ENCODE results near the gene DPP6.
A peak's percentile ranks its signal among the peaks of the same experiment; 100 is the strongest.
"Not testable (repeated sequence)": the region's sequence is repeated elsewhere in the genome, so short reads cannot be mapped to it uniquely, and the experiment has no call there.

The DPP6 gene

DNA sequence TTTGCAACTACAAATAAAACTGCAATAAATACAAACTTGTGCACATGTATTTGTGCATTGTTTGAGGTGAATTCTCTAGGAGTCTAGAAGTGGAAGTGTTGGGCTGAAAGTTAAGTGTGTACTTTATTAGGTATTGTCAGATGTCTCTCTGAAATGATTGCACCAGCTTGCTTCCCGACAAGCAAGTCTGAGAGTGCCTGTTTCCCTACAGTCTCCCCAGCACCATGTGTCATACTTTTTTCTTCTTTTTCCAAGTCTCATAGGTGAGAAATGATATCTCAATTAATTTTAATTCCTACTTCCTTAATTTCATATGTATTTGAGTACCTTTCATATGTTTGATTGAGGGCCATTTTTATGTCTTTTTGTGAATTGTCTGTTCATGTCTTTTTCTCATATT lies 614.6 kb downstream of the DPP6 start:
- no peak for DNase-seq (ENCODE audit: low spot score)

DNA sequence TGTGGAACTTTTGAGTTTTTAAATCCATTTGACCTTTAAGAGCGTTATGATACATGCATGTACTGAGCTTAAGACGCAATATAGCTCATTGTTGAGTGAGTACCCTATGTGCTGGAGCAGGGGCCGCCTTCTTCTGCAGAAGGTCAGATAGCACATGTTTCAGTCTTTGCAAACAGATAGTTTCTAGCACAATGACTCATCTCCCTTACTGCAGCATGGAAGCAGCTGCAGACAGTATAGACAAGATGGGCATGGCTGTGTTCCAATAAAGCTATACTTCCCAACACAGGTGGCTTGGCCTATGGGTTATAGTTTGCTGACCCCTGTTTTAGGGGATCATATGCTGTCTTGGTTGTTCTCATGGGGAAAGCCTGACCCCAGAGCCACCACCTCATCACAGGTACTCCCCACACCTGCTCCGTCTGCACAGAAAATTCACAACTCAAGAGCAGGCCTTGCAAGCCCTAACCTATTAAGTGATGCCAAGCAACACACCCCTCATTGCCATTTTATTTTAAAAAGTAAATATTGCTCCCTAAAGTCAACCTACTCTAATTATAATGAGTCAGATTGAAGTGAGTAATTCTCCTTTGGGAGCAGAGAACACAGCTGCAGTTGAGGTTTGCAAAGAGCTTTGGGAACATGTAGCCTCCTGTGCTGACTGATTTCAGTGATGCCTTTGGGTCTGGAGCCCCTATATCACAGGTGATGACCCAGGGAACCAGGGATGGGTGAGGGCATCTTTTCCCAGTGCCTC lies 620.6 kb downstream of the DPP6 start:
- no peak for DNase-seq (ENCODE audit: low spot score)

DNA sequence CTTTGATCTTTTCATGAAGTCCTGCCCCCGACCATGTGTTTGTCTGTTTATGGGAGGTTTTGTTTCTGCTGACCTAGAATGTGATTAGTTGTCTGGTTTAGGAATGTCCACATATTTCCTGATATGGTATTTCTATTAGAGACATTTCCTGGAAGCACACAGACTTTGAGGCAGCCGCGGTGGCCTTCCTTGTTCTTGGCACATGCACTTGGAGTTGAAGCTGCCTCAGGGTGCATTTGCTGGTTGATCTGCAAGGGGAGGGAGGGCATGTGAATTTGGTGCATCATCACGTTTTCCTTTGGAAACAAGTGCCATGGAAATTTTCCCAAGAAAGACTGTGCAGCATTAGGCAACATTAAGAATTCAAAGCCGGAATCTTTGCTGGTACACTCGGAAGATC lies 622.0 kb downstream of the DPP6 start:
- DNase-seq (ENCODE audit: low spot score), result no peak

DNA sequence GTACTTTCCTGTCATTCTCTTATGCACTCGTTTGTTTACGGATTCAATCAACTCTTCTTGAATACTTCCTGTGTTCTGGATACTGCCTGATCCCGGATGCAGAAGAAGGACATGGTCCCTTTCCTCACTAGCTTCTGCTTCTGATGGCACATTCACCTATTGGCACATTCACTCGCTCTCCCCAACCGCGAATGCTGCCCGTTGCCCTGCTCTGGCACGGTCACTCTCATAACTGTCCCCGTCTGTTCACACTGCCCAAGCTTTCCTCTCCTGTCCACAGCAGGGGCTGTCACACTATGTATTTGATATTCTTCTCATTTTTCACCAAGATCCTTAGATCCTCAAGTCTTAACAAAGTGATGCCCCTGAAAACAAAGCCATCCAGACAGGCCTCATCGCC lies 623.4 kb downstream of the DPP6 start:
- DNase-seq (ENCODE audit: low spot score), result no peak

DNA sequence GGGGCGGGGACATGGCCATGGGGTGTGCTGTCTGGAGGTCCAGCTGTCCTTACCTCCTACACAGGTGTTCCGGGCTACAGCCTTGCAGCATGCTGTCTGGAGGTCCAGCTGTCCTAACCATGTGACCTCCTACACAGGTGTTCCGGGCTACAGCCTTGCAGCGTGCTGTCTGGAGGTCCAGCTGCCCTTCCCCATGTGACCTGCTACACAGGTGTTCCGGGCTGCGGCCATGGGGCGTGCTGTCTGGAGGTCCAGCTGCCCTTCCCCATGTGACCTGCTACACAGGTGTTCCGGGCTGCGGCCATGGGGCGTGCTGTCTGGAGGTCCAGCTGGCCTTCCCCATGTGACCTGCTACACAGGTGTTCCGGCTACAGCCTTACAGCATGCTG lies 623.8 kb downstream of the DPP6 start:
- not testable (repeated sequence) for DNase-seq (ENCODE audit: low spot score)

DNA sequence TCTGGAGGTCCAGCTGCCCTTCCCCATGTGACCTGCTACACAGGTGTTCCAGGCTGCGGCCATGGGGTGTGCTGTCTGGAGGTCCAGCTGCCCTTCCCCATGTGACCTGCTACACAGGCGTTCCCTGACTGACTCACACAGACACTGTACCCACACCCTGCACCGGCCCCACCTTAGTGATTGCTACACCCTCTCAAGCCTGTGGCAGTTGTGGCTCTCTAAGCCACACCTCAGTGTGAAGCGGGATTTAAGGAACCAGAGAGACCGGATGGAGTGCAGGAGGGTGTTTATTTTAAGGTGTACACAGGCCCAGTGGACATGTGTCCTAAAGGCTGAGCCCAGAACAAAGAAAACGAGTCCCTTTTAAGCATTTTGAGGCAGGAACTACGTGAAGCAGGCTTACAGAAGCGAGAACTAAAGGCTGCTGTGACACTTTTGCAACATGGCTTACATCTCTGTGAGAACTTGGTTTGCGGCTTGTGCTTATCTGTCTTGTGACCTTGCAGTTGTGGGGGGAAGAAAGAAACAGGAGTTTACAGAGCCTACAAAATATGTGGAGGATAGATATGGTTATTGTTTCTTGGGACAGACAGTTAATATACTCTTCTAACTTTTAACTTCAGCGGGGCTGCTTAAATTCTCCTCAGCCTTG lies 624.4 kb downstream of the DPP6 start:
- DNase-seq (ENCODE audit: low spot score), result no peak

DNA sequence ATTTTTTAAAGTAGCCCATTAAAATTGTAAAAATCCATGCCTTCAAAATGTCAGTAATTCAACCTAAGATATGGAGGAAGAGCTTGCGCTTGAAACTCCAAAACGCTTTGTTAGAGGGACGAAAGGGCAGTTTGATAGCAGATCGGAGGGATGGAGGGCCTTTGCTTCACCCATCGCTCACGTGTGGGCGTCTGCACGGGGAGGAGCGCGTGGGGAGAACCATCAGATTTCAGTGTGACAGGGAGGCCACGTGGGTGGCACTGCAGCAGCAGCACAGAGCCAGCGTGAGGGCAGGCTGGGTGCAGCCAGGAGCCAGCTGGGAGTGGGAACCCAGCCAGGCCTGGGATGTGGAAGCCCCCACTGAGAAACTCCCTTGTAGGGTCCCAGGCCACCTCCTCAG lies 625.3 kb downstream of the DPP6 start:
- DNase-seq (ENCODE audit: low spot score), result no peak

DNA sequence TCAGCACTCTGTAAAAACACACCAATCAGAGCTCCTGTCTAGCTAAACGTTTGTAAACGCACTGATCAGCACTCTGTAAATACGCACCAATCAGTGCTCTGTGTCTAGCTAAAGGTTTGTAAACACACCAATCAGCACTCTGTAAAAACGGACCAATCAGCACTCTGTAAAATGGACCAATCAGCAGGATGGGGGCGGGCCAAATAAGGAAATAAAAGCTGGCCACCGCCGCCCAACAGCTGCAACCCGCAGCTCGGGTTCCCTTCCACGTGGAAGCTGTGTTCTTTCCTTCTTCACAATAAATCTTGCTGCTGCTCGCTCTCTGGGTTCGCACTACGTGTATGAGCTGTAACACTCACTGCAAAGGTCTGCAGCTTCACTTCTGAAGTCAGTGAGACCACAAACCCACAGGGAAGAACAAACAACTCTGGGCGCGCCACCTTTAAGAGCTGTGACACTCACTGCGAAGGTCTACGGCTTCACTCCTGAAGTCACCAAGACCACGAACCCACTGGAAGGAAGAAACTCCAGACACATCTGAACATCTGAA lies 625.9 kb downstream of the DPP6 start:
- not testable (repeated sequence) for DNase-seq (ENCODE audit: low spot score)

DNA sequence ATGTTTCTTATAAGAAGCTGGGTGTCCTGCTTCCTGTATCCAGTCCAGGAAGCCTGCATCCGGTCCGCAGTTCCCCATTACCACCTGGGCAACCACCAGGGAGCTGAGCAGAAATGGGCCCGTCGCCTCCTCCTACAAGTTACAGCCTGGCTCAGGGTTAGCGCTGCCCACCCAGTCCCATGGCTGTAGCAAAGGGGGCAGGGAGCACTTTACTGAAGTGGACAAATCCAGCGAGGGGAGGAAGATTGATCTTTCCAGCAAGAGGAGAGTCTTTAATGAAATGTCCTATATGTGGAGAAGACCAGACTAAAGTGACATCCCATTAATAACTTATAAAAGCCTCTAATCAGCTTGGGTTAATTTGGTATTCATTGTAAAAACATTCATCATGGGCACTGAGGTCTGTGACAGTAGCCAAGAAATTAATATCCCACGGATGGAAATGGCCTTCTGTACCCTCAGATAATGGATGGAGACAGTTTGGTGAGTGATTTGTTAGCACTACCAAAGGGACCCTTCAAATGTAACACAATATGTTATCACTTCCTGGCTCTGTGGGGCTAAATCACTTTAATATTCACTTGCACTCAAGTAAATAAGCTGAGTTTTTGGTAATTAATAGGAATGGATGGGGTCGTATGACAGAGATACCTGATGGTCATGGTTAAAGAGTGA lies 627.3 kb downstream of the DPP6 start:
- DNase-seq (ENCODE audit: low spot score), result no peak

DNA sequence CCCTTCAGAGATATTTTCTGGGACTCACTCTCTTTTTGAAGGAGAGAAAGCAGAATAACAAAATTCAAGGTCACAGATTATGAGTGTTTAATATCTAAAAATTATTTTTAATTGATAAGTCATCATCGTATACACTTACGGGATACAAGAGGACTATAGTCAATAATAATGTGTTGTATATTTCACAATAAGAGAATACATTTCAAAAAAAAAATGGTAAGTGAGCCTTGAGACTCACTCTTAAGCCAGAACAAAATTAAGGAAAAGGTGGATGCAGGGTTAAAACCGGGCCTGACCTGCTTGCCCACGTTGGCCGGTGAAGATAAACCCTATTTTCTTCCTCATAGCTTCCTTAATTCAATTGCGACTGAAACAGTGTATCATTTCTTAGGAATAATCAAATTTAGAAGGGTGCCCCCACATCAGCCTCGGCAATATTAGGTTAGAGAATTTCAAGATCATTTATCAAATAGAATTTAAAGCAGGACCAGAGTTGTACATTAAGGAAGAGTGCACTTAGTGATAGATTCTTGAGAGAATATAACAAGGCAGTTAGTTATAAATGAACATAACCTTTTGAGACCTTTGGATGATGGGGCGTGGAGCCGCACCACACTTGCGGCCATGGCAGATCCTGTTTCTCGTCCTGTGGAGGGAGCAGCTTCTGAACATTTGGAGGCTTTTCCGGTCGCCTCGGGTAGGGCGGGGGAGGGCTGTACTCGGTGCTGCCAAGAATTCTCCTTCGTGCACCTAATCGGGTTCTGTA lies 628.9 kb downstream of the DPP6 start:
- no peak for DNase-seq (ENCODE audit: low spot score)

DNA sequence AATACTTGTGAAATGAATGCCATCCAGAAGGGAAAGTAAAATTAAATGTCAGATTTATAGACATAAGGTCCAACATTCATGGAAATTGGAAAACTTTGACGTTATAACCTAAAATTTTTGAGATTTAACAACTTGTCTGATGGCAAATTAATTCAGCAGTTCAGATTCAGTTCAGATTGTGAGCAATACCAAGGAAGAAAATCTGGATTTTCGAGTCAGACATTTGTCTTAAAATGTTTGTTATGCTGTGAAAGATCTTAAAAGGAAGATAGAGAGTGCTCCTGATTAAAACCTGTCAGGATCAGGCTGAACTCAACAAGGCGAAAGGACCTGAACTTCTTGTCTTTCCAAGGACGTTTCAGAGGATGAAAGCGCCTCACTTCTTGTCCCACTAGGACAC lies 629.8 kb downstream of the DPP6 start:
- DNase-seq (ENCODE audit: low spot score), result no peak

DNA sequence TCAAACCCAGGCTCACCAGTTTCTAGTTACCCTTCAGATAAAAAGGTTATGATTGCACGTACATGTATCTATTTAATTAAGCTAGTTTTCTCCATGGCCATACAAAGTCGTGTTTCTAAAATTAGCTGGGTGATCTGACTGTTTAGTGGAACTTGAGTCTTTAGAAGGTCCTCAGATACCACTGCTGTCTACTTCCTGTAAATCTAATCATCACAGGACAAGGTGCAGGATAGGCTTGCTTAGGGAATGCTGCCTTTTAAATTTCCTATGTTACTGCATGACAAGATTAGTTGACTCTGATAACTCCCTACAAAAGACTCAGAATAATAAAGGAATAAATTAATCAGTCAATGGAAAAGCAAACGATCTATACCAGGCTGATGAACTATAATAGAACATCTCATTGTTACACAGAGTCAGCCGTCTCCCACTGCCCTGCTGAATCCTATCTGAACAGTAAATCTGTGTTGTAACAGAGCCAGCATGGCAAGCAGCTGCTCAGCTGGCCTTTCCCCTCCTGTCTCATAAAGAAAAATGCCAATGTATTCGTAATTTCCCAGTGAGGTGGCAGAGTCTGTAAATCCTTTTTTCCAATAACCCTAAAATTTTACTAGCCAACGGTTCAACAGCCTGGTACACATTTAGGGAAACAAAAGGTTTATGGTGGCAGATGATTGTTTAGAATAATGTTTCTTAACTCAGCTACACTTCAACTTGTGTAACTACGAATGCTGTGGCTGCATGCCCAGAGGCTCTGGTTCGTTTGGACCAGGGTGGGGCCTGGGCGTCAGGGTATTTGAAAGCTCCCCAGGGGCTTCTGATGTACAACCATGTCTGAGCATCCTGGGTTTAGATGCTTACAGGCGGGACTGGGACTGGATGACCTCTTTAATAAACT lies 632.7 kb downstream of the DPP6 start:
- DNase-seq (ENCODE audit: low spot score), result no peak

DNA sequence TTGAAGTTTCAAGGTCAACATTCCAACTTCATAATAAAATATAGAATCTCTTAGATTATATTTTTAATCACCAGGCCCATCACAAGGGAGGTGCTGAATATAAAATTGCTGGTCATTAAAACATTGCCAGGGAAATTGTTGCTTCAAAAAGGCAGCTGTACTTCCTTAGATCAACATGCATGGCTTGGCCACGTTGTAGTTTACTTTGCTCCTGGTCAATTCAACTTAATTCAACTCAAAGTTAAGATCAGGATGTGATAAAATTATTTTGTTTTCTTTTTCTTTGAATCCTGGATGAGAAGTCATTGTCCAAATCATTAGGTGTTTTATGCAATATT lies 633.3 kb downstream of the DPP6 start:
- no peak for DNase-seq (ENCODE audit: low spot score)

DNA sequence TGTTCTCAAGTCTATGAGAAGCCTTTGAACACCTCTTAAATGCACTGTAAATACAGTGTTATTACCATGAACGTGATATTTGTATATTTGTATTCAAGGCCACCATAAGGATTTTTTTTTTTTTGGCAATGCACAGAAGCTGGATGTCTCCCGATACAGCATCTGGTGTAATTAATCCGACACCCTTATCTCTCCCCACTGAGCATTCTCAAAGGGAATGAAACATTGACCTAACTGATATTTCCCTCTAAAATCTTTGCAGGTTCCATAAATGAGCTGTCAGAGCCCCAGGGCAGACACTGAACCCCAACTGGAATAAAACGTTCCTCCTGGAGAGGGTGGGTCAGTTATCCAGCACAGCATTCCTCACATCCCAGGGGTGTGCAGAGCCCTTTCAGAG lies 634.1 kb downstream of the DPP6 start:
- no peak for DNase-seq (ENCODE audit: low spot score)

DNA sequence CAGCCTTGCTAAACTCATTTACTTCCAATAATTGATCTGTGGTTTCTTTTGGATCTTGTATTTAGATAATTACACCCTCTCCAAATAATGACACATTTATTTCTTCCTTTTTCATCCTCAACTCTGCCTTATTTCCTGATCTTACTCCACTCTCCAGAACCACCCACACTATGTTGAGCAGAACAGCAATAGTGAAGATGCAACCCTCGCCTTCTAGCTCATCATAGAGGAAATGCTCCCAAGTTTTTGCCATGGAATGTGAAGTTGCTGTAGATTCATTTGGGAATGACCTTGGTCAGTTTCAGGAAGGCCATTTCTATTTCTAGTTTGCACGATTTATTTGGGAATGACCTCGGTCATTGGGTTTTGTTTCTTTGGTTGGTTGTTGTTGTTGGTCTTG lies 636.8 kb downstream of the DPP6 start:
- no peak for DNase-seq (ENCODE audit: low spot score)

DNA sequence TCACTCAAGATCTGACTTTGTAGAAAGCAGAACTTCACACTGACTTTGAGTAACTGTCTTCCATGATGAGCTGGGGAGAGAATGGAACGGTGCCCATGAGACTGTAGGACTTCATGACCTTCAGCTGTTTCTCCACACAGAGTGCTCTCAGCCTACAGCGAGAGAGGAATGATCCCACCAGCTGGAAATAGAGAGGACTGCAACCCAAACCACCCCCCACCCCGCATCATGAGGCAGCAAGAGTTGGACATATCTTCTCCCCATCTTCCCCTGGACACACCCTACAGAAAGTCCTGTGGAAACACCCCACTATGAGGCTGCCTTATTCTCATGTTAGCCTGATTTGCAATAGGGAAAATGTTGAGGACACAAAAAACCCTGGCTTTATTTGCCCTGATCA lies 638.2 kb downstream of the DPP6 start:
- no peak for DNase-seq (ENCODE audit: low spot score)

DNA sequence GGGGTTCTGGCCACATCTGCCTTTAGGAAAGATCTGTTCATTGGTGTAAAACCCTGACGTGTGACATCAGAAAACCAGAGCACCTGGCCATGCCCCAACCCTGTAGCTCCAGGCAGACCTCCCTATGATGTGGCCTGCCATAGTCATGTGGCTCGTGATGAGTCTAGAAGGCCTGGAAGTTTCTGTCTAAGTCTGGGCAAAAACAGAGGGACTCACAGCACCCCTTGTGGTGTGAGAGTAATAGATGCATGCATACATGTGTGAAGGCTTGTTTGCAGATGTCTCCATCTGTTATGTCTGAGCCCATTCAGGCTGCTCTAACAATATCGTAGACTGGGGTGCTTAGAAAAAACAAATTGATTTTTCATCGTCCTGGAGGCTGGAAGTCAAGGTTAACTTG lies 641.5 kb downstream of the DPP6 start:
- no peak for DNase-seq (ENCODE audit: low spot score)

DNA sequence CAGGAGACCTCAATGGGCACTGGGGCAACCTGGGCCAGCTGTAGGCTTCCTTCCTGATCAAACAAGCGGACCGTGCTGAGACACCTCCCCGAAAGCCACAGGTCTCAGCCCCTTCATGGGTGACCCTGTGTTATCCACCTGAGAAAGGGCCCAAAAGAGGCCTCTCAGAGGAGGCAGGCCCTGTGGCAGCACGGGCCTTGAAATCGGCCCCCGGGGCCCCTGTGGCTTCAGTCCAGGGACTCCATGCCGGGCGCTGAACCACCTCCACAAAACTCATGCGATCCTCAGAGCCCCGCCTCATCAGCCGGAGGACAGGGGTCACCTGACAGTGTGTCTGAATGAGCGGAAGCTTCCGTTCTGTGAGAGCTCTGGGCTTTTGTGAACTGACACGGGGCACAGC lies 643.6 kb downstream of the DPP6 start:
- no peak for DNase-seq (ENCODE audit: low spot score)

DNA sequence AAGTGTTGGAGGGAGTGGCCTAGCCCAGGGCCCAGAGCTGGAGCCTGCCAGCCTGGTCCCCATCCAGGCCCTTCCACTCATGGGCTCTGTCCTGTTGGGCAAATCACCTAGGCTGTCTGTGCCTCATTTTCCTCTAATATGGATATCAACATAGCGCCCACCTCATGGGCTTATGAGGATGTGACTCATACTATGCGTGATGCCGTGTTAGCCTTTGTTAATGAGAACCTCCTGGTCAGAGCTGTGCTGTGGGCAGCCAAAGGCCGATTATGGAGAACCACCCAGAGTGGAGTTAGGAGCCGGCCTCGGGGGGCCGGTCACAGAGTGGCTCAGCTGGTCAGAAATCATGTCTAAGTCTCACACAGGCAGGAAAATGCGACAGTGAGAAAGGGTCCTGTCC lies 644.4 kb downstream of the DPP6 start:
- no peak for DNase-seq (ENCODE audit: low spot score)

DNA sequence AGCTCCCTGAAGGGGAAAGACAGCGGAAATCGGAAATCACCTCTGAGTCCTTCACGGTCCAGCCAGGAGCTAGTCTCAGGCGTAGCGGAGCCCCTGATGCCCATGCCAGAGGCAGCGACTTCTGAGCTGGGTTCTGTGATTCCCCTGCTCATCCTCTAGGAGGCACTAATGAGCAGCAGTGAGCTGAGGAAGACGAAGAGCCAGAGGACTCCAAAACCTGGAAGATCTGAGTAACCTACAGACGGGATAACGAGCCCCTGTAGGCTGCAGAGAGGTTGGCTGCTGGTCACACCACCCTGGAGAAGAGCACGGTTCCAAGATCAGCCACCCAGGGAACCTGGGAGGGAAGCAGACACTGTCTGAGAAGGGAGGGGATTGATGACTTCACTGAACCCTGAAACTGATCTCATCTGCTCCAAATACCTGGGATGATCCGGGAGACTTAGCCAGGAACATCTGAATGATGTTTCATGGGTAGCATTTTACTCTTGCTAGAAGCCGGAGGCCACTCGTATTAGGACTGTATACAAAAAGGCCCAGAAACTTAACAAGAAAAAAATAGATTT lies 646.6 kb downstream of the DPP6 start:
- DNase-seq (ENCODE audit: low spot score), result peak; percentile 1

DNA sequence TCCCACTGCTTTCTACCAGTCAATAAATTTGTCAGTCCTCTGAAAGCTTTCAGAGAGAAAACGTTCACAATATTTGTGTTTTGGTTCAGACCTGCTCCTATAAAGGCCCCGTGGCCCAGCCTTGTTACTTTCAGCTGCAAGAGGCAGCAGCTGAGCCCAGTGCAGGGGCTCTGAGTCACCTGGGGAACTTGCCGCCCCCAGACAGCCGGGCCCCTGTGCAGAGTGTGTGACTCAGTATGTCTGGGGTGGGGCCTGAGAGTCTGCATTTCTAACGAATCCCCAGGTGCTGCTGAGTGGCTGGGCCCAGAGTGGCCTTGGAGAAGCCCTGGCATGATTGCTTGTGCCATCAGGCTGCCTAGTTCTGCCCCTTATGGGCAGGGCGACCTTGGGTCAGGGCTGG lies 647.2 kb downstream of the DPP6 start:
- no peak for DNase-seq (ENCODE audit: low spot score)

Measured in COLO829 (cell line).